Tibial nerve (tissue), 4 donors: ENCODE data around the gene TNIK.

Source experiments
- EP300 ChIP-seq, 2 donors: sonication (generic); formaldehyde crosslinking; IDR thresholded peaks; one replicate each; pipeline ENCODE4 v1.6.1; 2017; ENCODE audit warnings: antibody characterized with exemption in 2 of 2, mild to moderate bottlenecking in 1 of 2
- POLR2A ChIP-seq, 2 donors: fragments of 450-650 bp; IDR thresholded peaks; one replicate each; pipeline ENCODE4 v1.6.1; 2017; ENCODE audit warnings: antibody characterized with exemption in 2 of 2, mild to moderate bottlenecking in 2 of 2, moderate library complexity in 2 of 2
- TF ChIP-seq, protein P1 (sequence below), 5 experiments: fragments of 200-600 bp in 3 of 5; fragments of 450-650 bp in 2 of 5; sonication (generic) in 3 of 5; IDR thresholded peaks; one replicate each; pipeline ENCODE4 v1.5.1; 2016 to 2019; ENCODE audit warnings: antibody characterized with exemption in 5 of 5, mild to moderate bottlenecking in 3 of 5, moderate library complexity in 2 of 5

DNA sequence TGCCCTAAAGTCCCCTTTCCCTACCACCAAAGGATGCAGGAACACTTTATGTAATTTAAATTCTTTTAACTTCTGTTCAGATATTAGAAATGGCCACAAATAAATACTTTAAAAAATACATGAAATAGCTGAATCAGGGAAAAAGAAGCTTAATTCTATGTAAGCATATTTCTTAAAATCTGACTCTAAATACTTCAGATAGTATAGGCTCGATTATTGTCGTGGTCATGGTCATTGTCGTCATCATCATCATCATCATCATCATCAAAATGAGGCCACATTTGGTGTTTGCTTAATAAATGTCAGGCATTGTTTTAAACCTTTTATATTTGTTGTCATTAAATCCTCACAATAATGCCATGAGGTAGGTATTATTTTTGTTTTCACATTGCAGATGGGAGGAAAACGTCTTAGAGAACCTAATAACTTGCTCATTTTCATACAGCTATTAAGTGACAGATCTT, 448.3 kb downstream of the TNIK start:
- TF ChIP-seq, protein P1, sequence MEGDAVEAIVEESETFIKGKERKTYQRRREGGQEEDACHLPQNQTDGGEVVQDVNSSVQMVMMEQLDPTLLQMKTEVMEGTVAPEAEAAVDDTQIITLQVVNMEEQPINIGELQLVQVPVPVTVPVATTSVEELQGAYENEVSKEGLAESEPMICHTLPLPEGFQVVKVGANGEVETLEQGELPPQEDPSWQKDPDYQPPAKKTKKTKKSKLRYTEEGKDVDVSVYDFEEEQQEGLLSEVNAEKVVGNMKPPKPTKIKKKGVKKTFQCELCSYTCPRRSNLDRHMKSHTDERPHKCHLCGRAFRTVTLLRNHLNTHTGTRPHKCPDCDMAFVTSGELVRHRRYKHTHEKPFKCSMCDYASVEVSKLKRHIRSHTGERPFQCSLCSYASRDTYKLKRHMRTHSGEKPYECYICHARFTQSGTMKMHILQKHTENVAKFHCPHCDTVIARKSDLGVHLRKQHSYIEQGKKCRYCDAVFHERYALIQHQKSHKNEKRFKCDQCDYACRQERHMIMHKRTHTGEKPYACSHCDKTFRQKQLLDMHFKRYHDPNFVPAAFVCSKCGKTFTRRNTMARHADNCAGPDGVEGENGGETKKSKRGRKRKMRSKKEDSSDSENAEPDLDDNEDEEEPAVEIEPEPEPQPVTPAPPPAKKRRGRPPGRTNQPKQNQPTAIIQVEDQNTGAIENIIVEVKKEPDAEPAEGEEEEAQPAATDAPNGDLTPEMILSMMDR (IDR thresholded peaks at IDR 0.05) = no peak
- TF ChIP-seq EP300 (IDR thresholded peaks at IDR 0.05) (no peak), POLR2A (IDR thresholded peaks at IDR 0.05) (no peak)
